DMS53 (cell line): ENCODE measurements around the gene TRIM47.

Experiments used
- DNase-seq: peaks from one replicate; lab custom pipeline; 2025; lab: John Stamatoyannopoulos, UW

TRIM47 gene

DNA sequence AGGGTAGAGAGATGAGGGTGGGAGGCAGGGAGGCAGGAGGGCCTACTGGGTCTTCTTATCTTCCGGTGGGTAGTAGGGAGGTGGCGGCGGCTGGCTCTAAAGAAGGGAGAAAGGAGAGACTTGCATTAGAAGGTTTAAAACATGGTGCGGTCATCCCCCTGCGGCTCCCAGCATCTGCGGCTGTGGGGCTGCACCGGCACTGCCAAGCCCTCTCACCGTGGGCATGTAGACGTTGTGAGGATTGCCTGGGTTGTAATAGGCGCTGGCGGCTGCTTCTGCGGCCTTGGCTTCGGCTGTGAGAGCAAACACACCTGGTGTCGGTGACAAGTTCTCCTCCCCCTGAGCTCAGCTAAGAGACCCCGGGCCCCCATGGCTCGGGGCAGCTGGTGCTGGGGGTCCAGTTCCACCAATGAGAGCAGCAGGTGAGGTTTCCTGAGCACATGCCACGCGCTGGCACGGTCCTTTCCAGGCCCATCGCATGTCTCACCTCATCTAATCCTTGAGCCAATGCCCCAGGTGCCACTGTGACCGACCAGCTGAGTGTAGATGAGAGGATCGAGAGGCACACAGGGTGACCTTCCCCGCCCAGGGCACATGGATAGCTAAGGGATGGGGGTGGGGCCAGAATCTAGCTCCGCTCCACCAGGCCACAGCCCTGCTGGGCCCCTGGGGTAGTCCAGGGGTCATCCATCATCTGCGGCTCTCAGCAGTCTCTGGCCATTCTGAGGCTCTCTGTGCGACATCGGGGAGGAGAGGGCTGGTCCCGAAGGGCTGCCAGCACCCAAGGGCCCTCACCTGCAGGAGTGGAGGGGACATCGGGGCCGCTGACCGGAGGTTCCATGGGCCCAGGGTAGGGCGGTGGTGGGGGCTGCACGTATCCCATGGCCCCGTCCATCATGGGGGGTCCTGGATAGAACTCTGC is 31.4 kb downstream of the TRIM47 start:
- DNase-seq = peak; percentile 92

DNA sequence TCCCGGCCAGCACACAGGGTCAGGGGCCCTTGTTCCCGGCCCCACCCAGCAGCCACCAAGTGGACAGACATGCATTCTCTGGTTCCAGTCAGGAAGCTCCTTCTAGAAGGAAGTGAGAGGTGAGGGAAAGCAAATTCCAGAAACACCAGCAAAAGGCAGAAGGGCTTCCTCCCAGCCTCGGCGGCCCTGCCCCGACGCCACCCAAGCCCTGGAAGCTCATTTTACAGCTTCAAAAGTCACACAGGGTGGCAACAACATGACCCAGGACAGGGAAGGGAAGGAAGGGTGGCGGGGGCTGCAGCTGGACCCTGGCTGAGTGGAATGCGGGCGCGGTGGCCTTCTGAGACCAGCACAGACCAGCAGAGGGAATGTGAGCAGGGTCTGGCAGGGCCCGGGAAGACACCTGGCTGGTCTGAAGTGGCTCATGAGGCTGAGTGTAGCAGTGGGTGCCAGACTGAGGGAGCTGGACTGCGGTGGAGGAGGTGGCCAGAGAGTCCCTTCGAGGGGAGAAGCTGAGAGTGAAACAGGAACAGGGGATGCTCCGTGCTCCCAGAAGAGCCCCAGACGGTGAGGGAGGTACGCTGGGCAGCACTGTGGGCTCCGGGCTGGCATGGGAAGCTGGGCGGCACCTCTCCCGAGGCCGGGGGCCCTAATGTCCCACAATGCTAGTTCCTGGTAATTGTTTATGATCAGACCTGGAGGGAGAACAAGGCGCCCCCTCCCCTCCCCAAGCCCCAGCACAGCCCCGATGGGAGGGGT is 32.3 kb downstream of the TRIM47 start:
- DNase-seq = peak; percentile 69

DNA sequence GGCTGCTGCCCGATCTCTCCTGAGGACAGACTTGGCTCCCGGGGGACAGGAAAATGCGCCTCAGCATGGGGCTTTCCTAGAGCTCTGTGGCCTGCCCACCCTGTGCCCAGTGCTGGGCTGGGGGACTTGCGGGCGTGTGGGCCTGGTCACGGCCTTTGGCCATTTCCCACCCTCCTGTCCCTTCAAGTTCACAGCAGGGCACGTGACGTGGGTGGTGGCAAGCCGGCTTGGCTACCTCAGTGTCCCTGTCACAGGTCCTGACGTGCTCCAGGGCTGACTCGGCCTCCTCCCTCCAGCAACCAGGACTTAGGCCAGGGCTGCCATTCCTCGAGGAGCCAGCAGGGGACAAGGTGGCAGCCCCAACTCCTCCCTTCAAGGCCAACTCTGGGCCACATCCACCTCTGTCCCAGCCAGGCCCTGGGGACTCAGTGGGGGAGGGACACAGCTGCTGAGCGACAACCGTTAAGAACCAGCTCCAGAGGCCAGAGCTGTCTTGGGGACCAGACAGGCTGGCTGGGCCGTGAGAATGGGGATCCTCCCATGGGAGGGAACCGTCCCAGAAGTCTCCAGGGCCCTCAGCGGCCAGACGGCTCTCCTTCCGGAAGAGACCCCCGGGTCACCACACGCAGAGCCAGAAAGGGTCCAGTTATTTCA is 33.2 kb downstream of the TRIM47 start:
- peak; percentile 86 for DNase-seq

DNA sequence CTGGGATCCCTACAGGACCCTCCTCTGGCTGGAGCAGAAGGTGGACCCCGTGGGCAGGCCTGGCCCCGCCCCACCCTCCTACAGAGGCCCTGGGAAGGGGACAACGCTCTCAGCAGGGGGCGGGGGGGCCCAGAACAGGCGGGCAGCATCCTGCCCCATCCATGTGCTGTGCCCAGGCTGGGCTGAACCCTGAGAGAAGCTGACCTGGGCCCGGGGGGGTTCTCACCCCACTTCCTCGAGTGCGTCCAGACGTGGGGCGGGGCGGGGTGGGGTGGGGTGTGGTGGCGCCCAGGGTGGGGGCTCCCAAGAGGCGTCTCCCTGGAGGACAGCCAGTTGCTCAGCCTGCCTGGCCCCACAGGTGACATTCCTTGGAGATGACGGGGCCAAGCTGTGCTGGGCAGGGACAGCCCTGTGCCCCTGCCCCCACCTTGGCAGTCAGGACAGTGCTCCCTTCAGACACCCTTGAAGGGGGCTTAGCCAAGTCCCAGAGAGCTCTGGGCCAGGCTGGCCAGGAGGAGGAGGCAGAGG is 33.8 kb downstream of the TRIM47 start:
- DNase-seq = no peak

DNA sequence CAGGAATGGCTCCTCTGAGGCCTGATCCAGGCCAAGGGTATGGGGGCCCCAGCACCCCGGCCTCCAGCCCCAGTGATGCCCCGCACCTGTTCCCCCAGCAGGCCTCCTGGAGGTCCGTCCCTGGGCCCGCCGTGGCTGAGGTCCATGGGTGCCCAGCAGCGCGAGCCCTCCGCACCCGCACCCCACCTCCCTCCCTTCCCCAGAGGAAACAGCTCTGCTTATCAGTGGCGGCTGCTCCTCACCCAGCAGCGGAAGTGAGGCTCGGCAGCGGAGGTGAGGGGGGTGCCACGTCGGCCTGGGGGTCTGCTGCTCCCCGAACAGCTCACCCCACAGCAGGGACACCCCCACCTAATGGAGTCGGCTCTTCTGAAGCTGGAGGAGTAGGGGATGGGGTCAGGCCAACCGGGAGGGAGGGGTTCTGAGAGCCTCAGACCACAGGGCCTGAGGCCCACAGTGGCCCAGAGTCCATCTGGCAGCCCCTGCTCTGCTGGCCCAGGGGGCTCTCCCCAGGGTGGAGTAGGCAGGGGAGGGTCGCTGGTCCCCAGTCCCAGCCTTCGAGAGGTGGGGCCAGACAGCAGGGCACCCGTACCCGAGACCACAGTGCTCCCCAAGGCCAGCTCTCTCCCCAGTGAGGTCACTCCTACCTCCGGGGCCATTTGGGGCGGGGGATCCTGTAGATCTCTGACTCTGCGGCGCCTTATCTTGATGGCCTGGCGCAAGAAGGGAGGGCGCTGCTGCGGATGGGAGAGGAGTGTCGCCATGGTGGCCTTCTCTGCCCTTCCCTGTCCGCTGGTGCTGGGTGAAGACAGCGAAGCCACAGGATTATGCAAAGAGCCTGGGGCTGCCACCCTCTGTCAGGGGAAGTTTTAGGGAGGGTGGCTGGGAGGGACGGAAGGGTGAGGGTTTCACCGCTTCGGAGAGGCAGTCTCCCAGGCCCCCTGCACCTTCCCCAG is 34.5 kb downstream of the TRIM47 start, which contains the start of gene UNC13D:
UNC13D (minus strand) TSS at position 828 of the 953 bp plus-strand sequence; CDS start at position 761, 67 bp downstream.
- no peak for DNase-seq

DNA sequence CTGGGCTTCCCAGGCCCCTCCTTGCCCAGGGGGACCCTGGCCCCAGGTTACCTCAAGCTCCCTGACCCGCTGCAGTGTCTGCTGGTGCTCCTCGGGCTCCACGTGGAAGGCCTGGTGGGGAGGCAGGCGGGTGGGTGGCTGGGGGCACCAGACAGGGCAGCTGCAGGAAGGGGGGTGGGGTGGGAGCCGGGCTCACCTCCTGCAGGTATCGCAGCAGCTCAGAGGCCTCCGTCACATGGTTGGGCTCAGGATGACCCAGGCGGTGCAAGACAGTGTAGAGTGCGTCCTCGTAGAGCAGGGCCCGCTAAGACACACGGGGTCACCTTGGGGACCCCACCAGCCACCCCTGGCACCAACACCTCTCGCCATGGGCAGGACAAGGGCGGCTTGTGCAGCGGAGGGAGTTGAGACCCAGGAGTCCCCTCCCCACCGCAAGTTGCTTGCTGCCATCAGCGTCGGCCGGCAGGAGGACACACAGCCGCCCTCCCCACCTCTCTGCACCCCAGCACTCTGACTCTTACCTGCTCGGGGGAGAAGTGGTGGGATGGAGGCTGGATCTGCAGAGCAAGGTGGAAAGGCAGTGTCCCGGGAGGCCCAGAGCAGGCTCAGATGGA is 35.3 kb downstream of the TRIM47 start:
- DNase-seq = no peak

DNA sequence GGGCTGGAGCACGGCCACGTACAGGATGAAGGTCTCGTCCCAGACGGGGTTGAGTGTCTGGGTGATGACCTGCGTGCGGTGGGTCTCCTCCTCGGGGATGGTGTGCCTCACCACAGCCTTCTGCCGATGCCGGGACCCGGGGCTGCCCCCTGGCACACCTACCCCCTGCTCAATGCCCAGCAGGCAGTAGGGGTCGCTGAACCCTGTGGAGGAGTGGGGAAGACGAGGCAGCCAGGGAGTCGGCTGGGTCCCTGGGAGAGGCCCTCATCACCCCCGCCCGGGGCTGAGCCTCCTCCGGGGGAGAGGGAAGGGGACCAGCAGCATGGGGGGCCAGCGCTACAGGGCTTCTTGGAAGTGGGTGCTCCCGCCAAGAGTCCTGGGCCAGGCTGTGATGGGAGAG is 36.0 kb downstream of the TRIM47 start:
- no peak for DNase-seq

DNA sequence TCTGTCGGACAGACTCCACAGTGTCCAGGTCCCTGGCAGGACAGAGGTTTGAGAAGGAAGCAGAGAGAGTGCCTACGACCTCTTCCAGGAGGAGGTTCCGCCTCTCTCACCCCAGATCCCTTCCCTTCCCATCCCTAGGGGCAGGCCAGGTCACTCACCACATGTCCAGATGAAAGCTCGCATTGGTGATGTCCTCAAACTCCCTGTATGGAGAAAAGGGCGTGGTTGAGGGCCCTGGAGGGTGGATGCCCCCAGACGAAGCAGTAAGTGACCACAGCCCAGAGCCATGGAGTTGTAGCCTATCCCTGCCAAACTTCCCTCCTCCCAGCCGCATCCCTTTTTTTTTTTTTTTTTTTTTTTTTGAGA is 37.6 kb downstream of the TRIM47 start:
- DNase-seq = no peak

DNA sequence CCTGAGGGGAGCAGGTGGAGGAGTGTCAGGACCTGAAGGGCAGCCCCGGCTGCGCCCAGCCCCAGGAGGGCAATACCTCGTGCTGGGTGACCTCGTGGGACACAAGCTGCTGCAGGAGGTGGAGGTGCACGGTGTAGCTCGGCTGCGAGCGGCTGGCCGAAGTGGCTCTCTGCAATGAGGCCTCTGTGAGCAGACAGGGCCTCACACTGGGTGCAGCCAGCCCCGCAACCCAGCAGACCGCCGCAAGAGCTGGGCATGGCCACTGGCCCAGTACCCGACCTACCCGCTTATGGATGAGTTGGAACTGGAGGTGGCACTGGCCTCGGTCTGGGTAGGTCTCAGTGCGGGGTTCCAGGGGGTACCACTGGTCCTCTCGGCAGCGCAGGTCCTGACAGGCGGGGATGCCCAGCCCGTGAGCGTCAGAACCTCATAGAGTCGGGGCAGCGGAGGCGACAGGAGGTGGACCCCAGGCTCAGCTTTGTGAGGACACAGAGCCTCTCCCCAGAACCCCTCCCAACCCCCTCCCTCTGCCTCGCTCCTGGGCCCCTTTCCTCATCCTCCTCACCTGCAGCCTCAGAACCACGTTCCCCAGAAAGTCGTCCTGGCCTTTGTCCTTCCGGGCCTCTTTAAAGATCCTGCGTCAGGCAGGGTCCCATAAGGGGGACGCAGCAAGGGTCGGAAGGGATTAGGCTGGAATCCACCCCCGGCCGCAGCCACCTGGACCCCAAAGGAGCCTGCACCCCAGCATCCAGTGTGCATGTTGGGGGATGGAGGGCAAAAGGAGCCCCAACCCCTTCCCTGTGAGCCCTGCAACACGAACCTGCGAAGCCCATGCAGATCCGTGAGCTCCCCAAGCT is 38.2 kb downstream of the TRIM47 start:
- no peak for DNase-seq

DNA sequence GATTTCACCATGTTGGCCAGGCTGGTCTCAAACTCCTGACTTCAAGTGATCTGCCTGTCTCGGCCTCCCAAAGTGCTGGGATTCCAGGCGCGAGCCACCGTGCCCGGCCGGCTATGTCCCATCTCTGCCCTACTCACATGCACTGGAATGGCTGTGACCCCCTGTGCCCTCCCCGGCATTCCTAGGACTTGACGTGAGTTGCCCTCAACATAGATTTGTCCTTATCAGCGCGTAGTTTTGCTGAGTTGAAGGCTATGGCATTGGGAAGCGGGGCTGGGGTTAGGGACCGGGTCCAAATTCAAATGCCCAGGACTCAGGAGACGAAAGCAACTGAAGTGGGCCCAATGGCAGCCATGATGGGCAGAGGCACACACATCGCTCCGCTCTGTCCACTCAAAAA is 40.0 kb downstream of the TRIM47 start:
- DNase-seq = no peak

DNA sequence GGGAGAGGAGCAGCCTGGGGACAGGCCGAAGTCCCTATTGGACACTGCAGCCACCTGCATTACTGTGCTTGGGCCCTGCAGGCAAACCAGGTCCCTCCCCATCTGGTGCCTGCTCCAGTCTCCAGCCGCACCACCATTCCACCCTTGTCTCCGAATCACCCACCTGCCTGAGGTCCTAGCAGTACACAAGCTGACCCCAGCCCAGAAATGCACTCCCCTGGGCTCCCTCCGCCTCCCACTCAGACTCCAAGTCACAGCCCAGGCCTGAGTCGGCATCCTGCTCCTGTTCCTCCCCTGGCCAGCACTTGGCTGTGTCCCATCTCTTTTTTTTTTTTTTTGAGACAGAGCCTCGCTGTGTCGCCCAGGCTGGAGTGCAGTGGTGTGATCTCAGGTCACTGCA is 40.5 kb downstream of the TRIM47 start:
- DNase-seq = no peak

DNA sequence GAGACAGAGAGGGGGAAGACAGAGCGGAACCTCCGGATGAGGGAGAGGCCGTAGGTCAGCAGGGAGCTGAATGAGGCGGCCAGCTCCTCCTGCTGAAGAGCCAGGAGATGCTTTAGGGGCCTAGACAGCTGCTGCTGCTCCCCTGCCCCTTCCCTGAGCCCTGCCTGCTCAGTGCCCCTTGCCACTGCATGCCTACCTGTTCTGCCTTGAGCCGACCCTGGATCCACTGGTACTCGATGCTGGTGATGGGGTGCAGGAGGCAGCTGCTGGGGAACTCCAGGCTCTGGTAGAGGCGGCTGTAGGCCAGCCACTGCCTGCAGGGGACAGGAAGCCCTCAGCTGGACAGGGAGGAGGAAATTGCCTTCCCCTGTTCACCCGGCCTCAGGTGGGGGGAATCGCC is 41.8 kb downstream of the TRIM47 start:
- DNase-seq = no peak

DNA sequence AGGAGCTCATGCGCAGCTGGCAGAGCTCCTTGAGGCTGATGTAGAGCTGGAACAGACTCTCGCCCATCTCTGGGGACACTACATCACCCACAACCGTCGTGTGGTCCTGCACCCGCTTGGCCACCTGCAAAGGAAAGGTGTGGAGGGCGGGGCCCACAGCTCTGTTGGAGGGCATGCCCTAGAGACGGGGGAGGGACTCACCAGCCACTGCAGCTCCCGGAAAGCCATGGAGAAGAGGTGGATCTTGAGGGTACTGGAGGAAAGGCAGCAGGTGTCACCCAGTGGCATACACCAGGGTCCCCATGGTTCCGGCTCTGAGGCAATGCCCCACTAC is 42.8 kb downstream of the TRIM47 start:
- DNase-seq = no peak

DNA sequence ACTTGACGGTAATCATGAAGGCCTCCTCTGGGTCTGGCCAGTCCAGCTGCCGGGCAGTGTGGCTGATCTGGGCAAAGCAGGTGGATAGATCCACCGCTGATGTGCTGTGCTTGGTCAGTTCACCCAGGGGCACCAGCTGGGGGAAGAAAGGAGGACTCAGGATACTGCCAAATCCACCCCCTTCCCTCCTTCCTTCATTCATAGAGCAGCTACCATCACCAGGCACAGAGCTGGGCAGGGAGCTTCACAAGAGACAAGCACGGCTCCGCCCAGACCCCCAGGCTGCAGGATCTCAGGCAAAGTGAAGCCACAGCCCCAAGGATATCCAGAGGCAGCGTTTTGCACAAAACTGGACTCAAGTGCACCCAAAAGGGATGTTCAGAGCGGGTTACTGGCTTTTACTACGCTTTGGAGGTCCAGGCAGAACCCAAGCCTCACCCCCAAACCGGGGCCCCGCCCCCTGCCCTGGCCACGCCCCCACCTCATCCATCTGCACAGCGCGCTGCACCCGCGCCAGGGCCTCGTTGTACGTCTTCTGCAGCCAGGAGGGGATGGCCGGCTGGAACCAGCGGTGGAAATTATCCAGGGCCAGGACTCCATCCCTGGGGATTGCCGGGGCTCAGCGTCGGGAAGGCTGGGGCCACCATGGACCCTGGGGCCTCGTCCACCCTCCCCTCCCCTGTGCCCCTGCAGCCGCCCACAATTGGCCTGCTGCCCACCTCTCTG is 43.3 kb downstream of the TRIM47 start:
- DNase-seq = no peak

DNA sequence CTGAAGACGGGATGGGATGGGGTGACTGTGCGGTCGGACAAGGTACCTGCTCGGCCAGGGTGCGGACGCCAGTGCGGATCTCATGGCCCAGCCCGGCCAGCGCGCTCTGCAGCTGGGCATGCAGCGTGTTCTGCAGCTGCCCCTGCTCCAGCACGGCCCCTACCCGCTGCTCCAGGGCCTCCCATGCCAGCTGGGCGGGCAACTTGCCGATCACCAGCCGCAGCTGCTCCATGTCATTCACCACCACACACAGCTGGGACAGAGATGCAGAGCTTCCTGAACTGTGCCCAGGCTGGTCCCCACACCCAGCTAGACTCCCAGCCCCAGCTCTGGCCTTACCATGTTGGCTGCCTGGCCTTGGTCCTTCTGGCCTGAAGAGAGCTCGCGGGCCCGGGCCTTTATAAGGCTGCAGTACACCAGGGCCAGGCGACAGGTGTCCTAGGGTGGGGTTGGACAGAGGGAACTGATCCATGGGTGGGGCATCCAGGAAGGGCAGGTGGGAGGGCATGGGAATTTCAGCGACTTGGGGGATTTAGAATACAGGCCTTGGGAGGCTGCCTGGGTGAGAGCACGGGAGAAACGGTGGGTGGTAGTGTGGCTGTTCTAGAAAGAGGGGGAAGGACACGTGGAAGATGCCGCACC is 44.0 kb downstream of the TRIM47 start:
- no peak for DNase-seq

DNA sequence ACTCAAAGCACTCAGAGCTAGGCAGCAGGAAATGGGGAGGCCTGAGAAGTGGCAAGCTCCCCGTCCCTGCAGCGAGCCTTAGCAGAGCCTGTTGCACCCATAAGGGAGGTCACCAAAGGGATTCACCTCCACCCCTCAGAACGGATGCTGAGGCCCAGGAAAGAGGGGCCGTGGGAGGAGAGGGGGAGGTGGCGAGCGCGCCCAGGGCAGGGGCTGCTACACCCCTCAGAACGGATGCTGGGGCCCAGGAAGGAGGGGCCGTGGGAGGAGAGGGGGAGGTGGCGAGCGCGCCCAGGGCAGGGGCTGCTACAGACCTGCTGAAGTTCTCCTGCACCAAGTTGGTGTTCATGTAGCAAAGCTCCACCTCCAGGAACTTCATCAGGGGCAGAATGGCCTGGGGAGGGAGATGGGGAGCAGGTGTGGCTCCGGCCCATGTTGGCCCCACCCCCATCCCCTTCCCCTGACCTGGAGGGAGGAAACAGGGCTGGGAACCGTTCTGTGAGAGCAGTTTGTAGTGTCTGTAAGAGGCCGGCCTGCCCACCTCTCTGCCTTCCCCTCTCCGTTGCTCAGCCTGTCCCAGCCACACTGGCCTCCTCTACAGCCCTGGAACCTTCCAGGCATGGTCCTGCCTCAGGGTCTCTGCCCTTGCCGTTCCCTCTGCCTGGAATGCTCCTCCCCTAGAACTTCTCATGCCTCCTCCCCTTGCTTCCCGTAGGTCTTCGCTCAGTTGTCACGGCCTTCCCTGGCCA is 45.6 kb downstream of the TRIM47 start:
- DNase-seq = peak; percentile 45

DNA sequence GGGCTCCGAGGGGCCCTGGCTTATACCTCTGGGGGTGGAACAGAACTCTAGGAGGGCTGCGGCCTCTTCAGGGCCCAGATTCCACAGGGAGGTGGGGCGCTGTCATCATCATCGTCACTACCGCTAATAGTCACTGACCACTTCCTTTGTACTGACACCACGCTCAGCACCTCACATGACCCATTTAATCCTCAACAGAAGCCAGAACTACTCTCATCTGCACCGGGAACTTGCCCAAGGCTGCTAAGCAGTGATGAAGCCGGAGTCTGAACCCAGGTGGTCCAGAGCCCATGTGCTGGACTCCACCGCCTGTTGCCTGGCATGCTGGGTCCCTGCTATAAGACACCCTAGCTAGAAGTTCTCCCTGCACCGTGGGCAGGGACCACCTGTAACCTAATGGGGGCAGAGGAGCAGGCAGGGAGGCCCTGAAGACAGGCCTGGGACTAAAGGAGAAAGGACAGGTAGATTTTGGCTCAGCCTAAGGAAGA is 46.2 kb downstream of the TRIM47 start:
- no peak for DNase-seq

DNA sequence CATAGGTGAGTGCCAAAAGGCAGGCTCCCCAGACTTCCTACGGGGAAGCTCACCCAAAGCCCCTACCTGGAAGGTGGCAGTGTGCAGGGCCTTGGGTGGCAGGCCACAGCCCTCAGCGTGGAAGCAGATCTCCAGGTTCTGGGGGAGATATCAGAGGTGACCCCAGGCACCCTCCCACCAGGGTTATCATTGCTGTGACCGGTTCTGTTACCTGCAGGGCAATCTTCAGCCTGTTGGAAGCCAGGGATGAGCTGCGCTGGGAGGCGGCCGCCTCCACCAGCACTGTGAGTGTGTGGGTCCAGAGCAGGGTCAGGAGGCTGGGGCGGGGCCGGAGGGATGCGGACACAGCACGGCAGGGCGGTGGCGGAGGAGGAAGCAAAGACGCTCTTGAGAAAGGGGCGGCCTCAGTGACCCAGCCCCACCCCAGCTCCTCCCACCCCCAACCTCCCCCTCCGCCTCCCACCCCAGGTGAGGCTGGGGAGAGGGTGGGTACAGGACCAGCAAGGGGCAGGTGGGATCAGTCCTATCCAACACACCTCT is 47.3 kb downstream of the TRIM47 start:
- DNase-seq = no peak
